Superior temporal gyrus (tissue), 1 donor: ENCODE data around the gene IFNA10.
"Not testable (repeated sequence)": the region's sequence is repeated elsewhere in the genome, so short reads cannot be mapped to it uniquely, and the experiment has no call there.

Experiments
- DNase-seq: peaks from one replicate; pipeline ENCODE4 v3.0.0-alpha.2; 2016; ENCODE audit errors: extremely low spot score

IFNA10 gene

DNA sequence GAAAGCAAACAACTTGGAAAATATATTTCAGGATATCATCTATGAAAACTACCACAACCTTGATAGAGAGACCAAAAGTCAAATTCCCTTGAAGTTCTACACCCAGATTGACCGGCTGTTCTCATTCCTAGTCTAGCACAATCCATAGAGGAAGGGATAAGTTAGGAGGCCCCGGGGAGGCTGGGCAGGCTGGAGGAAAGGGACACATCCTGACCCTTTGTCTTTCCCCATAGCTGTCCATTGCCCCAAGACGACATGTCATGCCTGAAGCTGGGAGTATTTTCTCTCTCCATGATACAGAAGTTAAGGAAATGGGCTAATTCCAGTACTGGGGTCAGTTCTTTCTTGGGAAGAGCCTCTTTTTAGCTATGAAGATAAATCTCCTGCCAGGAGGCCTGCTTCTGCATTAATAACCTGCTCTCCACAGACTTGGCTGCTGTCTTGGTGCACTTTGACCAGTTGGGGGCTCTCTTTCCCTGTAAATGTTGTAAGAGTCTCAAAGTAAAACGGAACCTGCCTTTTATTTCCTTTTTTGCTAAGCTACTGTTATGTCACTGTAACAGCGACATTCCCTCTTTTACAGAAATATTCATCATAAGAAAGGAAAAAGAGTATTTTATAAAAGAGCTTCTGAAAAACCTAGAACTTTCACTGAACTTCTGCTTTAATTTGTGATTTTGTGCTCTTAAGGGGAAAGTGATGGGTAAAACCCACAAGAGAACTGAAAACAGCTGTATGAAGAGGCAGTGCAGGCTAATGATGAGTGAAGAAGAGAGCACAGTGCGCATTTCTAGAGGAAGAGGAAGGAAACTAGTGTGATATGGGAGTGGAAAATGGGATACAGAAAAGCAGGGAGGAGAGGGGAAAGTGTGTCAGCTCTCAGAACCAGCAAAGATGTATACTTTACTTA lies 11.8 kb downstream of the IFNA10 start:
- DNase-seq = peak; percentile 48

DNA sequence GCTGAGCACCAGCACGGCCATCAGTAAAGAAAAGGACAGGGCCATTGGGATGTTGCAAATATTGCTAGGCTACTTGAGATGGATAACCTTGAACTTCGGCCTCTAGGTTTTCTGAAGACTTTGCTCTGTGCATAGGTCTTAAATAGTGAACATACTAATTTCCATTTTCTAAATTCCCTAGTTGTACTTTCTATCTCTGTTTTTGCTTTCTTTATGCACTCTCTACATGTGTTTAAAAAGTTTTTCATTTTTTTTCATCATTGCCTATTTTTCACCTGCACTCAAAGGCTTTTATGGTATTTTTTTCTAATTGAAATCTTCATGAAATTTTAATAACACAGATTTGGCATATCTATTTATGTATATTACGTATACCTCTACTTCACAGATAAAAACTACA lies 19.5 kb downstream of the IFNA10 start, which contains the start of gene IFNA4:
Gene IFNA4 (minus strand): TSS at position 101 of the 400 bp plus-strand sequence. CDS start 56 bp downstream, at position 45.
- not testable (repeated sequence) for DNase-seq

DNA sequence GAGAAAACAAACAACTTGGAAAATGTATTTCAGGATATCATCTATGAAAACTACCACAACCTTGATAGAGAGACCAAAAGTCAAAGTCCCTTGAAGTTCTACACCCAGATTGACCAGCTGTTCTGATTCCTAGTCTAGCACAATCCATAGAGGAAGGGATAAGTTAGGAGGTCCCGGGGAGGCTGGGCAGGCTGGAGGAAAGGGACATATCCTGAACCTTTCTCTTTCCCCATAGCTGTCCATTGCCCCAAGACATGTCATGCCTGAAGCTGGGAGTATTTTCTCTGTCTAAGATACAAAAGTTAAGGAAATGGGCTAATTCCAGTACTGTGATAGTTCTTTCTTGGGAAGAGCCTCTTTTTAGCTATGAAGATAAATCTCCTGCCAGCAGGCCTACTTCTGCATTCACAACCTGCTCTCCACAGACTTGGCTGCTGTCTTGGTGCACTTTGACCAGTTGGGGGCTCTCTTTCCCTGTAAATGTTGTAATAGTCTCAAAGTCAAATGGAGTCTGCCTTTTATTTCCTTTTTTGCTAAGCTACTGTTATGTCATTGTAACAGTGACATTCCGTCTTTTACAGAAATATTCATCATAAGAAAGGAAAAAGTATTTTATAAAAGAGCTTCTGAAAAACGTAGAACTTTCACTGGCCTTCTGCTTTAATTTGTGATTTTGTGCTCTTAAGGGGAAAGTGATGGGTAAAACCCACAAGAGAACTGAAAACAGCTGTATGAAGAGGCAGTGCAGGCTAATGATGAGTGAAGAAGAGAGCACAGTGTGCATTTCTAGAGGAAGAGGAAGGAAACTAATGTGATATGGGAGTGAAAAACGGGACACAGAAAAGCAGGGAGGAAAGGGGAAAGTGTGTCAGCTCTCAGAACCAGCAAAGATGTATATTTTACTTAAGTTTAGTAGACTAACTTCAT lies 23.9 kb downstream of the IFNA10 start:
- DNase-seq = peak; percentile 28

DNA sequence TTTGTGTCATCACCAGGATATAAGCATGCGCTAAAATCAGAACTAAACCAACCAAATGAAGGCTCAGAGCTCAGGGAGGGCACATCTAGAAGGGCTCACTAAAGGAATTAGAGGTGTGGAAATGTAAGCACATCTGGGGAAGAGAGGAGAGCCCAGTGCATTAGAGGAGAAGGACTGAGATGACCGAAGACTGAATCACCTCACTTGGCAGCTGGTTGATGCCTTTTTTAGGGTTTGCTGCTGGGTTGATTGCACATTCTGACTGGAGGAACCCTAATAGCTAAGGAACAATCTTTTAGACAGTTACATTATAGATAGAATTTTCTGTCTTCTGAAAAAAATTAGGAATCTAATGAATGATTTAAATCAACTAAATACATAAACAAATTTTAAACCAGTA lies 32.3 kb downstream of the IFNA10 start:
- DNase-seq = no peak

DNA sequence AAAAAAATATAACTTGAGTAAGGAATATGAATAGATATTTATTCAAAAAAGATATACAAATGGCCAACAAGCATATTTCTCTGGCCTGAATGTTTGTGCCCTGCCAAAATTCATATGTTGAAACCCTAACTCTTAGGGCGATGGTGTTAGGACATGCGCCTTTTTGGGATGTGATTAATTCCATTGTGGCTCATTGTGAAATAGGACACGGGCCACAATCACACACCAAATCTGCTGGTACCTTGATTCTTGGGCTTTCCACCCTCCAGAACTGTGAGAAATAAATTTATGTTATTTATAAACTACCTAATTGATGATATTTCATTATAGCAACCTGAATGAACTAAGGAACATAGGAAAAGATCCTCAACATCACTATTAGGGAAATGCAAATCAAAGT lies 34.8 kb downstream of the IFNA10 start:
- DNase-seq = no peak

DNA sequence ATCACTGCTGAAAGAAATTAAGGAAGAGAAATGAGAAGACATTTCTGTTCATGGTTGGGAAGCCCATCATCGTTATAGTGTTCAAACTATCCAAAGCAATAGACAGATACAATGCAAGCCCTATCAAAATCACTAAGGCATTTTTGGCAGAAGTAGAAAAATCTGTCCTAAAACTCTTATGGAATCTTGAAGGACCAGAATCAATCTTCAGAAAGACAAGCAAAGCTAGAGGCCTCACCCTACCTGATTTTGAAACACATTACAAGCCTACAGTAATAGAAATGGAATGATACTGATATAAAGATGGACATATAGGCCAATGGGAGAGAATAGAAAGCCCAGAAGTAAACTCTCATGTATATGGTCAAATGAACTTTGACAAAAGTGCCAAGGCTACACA lies 35.6 kb downstream of the IFNA10 start:
- DNase-seq = no peak

DNA sequence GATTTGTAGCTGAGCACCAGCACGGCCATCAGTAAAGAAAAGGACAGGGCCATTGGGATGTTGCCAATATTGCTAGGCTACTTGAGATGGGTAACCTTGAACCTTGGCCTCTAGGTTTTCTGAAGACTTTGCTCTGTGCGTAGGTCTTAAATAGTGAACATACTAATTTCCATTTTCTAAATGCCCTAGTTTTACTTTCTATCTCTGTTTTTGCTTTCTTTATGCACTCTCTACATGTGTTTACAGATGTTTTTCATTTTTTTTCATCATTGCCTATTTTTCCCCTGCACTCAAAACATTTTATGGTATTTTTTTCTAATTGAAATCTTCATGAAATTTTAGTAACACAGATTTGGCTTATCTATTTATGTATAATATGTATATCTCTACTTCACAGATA lies 40.4 kb downstream of the IFNA10 start, which contains the start of gene IFNA21:
Gene IFNA21 (minus strand): TSS at position 101 of the 400 bp plus-strand sequence. CDS start 48 bp downstream, at position 53.
- not testable (repeated sequence) for DNase-seq

DNA sequence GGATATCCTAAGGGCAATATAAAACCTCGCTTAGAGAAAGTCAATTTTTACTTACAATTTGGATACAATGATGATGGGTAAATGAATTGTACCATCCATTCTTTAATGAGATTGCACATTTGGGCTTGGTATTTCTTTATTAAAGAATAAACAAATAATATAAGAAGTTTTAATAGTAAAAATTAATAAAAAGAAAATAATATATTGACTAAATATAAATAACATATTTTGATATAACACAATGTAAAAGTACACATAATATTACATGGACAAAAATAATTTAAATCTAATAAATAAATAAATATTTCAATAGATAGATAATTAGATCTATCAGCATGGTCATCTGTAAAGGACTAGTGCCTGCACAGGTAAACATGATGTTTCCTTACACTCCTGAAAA lies 41.4 kb downstream of the IFNA10 start:
- DNase-seq = no peak

DNA sequence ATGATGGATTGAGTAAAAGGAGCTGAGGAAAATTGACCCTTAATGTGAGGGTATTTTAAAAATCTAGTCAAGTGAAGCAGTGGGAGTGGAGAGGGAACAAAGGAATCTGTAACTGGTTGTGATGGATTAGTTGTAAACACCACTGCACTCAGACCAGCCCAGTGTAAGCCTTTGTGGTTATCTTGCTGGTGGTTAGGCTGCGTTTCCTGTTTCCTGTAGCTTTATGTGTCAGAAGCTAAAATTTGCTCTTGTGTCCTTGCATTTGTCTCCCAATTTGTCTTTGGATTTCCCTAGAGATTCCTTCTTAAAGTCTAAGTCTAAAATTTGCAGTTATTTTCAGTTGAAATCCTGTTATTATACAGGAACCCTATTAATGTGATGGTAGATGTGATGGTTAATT lies 46.8 kb downstream of the IFNA10 start:
- DNase-seq = no peak
